K562 (cell line): ENCODE measurements around the gene STUB1. TPM values are rescaled to one million over a fixed set of nuclear protein-coding genes. Genes with fewer than 3 reads are reported as not detected.

ENCODE experiments used
- ADNP ChIP-seq: fragments of 200-800 bp; sonication (Bioruptor generic); IDR thresholded peaks from 2 replicates; pipeline ENCODE4 v1.6.1; 2016; ENCODE audit warnings: missing genetic modification characterization, missing compliant biosample characterization
- BDP1 ChIP-seq: IDR thresholded peaks from 3 replicates; pipeline ENCODE4 v1.6.1; 2011; ENCODE audit not compliant: insufficient read length, insufficient read depth
- CBX5 ChIP-seq: IDR thresholded peaks from 2 replicates; pipeline ENCODE4 v1.6.1; 2014; ENCODE audit warnings: low read depth, borderline replicate concordance
- CHCHD3 ChIP-seq: fragments of 250-450 bp; sonication (Bioruptor Pico); IDR thresholded peaks from 2 replicates; pipeline ENCODE4 v2.1.2; 2022; ENCODE audit warnings: mild to moderate bottlenecking
- DPF2 ChIP-seq: fragments of 450-650 bp; IDR thresholded peaks from 2 replicates; pipeline ENCODE4 v1.6.1; 2016
- IRF2 ChIP-seq: sonication (generic); formaldehyde crosslinking; IDR thresholded peaks from 2 replicates; pipeline ENCODE4 v1.8.1; 2022; ENCODE audit warnings: mild to moderate bottlenecking, missing genetic modification reagents
- KDM5B ChIP-seq: fragments of 200-600 bp; sonication (generic); IDR thresholded peaks from 2 replicates; pipeline ENCODE4 v1.6.1; 2012; ENCODE audit warnings: low read depth, mild to moderate bottlenecking, moderate library complexity, low read length, control low read depth, inconsistent platforms; ENCODE audit not compliant: insufficient replicate concordance
- L3MBTL2 ChIP-seq: fragments of 450-650 bp; IDR thresholded peaks from 2 replicates; pipeline ENCODE4 v1.6.1; 2016; ENCODE audit warnings: mild to moderate bottlenecking, moderate library complexity
- MCM2 ChIP-seq: fragments of 450-650 bp; IDR thresholded peaks from 2 replicates; pipeline ENCODE4 v1.6.1; 2017; ENCODE audit warnings: low read depth, mild to moderate bottlenecking
- MEF2D ChIP-seq: conservative IDR thresholded peaks from 2 replicates; pipeline ENCODE4 v1.6.1; 2016; ENCODE audit warnings: low read depth, missing genetic modification characterization, missing compliant biosample characterization
- MTA2 ChIP-seq: fragments of 450-650 bp; IDR thresholded peaks from 2 replicates; pipeline ENCODE4 v1.6.1; 2016; ENCODE audit warnings: low read depth
- NFE2L1 ChIP-seq: fragments of 450-650 bp; IDR thresholded peaks from 2 replicates; pipeline ENCODE4 v1.6.1; 2016; ENCODE audit warnings: missing genetic modification characterization, low read depth, mild to moderate bottlenecking, missing compliant biosample characterization, moderate library complexity, borderline replicate concordance
- POLR2AphosphoS2 ChIP-seq: IDR thresholded peaks from 2 replicates; pipeline ENCODE4 v1.6.1; 2012; ENCODE audit warnings: low read length, improper control_type of control experiment
- POLR2B ChIP-seq: fragments of 450-650 bp; IDR thresholded peaks from 2 replicates; pipeline ENCODE4 v1.6.1; 2018; ENCODE audit warnings: low read depth; ENCODE audit not compliant: partially characterized antibody
- PURB ChIP-seq: sonication (generic); formaldehyde crosslinking; IDR thresholded peaks from 2 replicates; pipeline ENCODE4 v1.9.0; 2021; ENCODE audit warnings: low read depth, mild to moderate bottlenecking, missing genetic modification reagents
- SNAPC5 ChIP-seq: fragments of 250-450 bp; sonication (Bioruptor Pico); IDR thresholded peaks from 2 replicates; pipeline ENCODE4 v1.8.0; 2021; ENCODE audit warnings: moderate library complexity, mild to moderate bottlenecking, inconsistent platforms
- SPI1 ChIP-seq: IDR thresholded peaks from 2 replicates; pipeline ENCODE4 v1.6.1; 2011; ENCODE audit warnings: low read depth, low read length, control low read depth, borderline replicate concordance
- SRSF7 ChIP-seq: fragments of 200-400 bp; formaldehyde crosslinking; optimal IDR thresholded peaks from 2 replicates; pipeline ENCODE3; 2017; ENCODE audit warnings: mild to moderate bottlenecking, low read depth, low read length
- SUPT5H ChIP-seq: fragments of 450-650 bp; IDR thresholded peaks from 2 replicates; pipeline ENCODE4 v1.6.1; 2016
- TRIM24 ChIP-seq, 2 experiments: fragments of 450-650 bp; IDR thresholded peaks; 2 replicates each; pipeline ENCODE4 v1.6.1; 2016
- TSC22D4 ChIP-seq: fragments of 450-650 bp; IDR thresholded peaks from 2 replicates; pipeline ENCODE4 v1.6.1; 2016; ENCODE audit warnings: missing genetic modification characterization, missing biosample characterization, control low read depth
- ZEB2 ChIP-seq: fragments of 450-650 bp; IDR thresholded peaks from 2 replicates; pipeline ENCODE4 v1.6.1; 2016
- ZFX ChIP-seq: sonication (generic); formaldehyde crosslinking; IDR thresholded peaks from 2 replicates; pipeline ENCODE4 v1.8.0; 2022; ENCODE audit warnings: mild to moderate bottlenecking, missing genetic modification reagents, moderate library complexity
- ZKSCAN1 ChIP-seq: fragments of 150-350 bp; IDR thresholded peaks from 2 replicates; pipeline ENCODE4 v1.6.1; 2016; ENCODE audit warnings: low read depth, low read length
- ZNF140 ChIP-seq: fragments of 250-450 bp; sonication (Bioruptor Pico); IDR thresholded peaks from 2 replicates; pipeline ENCODE4 v1.8.0; 2021; ENCODE audit warnings: moderate library complexity, mild to moderate bottlenecking, inconsistent platforms
- ZNF639 ChIP-seq, 2 experiments: fragments of 200-800 bp in 1 of 2; sonication (Bioruptor generic) in 1 of 2; sonication (generic) in 1 of 2; formaldehyde crosslinking in 1 of 2; IDR thresholded peaks in 1 of 2; conservative IDR thresholded peaks in 1 of 2; 2 replicates each; pipeline versions ENCODE4 v1.5.0 to v1.6.1; 2016 to 2020; ENCODE audit warnings: missing compliant biosample characterization in 1 of 2, missing genetic modification characterization in 1 of 2, missing genetic modification reagents in 1 of 2
- ZNF695 ChIP-seq: fragments of 450-650 bp; formaldehyde crosslinking; IDR thresholded peaks from 2 replicates; pipeline ENCODE4 v1.4.0; 2020; ENCODE audit warnings: mild to moderate bottlenecking, moderate library complexity
- ZNF696 ChIP-seq: fragments of 250-450 bp; sonication (Bioruptor Pico); conservative IDR thresholded peaks from 2 replicates; pipeline ENCODE4 v1.4.0; 2020; ENCODE audit warnings: mild to moderate bottlenecking, moderate library complexity
- ZNF717 ChIP-seq: fragments of 250-450 bp; sonication (Bioruptor Pico); IDR thresholded peaks from 2 replicates; pipeline ENCODE4 v1.5.0; 2021
- ZNF766 ChIP-seq: fragments of 200-800 bp; sonication (Bioruptor generic); conservative IDR thresholded peaks from 2 replicates; pipeline ENCODE4 v1.6.1; 2016; ENCODE audit warnings: missing genetic modification characterization, missing compliant biosample characterization
- ZSCAN32 ChIP-seq: fragments of 450-650 bp; formaldehyde crosslinking; IDR thresholded peaks from 2 replicates; pipeline ENCODE4 v1.4.0; 2020; ENCODE audit warnings: mild to moderate bottlenecking, moderate library complexity
- polyA plus RNA-seq, 8 experiments: library from polyadenylated mRNA; depleted of rRNA in 4 of 8; stranded (reverse) in 5 of 8; unstranded in 3 of 8; fragments of >200 nt; fragmentation: Nextera tagmentation in 2 of 8; fragmentation: Illumina TruSeq in 1 of 8; extraction: Ambion mirVana in 2 of 8; extraction: Trizol in 1 of 8; gene quantifications; 2 replicates each; pipeline versions ENCODE4 v1.2.1 to v1.2.3, GENCODE V29; 2011 to 2014; ENCODE audit warnings: inconsistent platforms in 1 of 8, missing spikeins in 1 of 8
- total RNA-seq, 7 experiments: library from RNA; depleted of rRNA in 6 of 7; stranded (reverse); fragments of >200 nt in 6 of 7; fragmentation: Illumina TruSeq in 2 of 7; extraction: Trizol in 2 of 7; gene quantifications; 2 replicates each; pipeline versions ENCODE4 v1.2.1 to v1.2.3, GENCODE V29; 2011 to 2021; ENCODE audit warnings: low replicate concordance in 1 of 7

STUB1 gene
- total and polyA plus RNA-seq, 9 of the 15 experiments (the other 6 are each of a cell fraction or from before 2014, with no cell fraction given): 10.6 to 251 (median 152) TPM

- TF ChIP-seq PURB (no peak), KDM5B (peak; percentile 93), TRIM24 (IDR thresholded peaks at IDR 0.05) (no peak), ZNF717 (CRISPR knock-in tag) (no peak), ADNP (tag) (no peak), CHCHD3 (no peak), ZNF140 (no peak), CBX5 (no peak), SPI1 (no peak), ZNF766 (0 out of 2 replicates have a peak, but pooled peaks have one; percentile 44), ZNF695 (CRISPR knock-in tag) (no peak), ZKSCAN1 (no peak), MCM2 (no peak), NFE2L1 (no peak), L3MBTL2 (peak; percentile 48), IRF2 (CRISPR knock-in tag) (no peak), ZNF639 (CRISPR knock-in tag; conservative IDR thresholded peaks at IDR 0.05 in 1 of 2, IDR thresholded peaks at IDR 0.05 in 1 of 2) (no peak; a peak in 1 of 4 replicates), SNAPC5 (no peak), MTA2 (no peak), TSC22D4 (tag) (no peak), POLR2B (peak; percentile 63), BDP1 (no peak), ZNF696 (CRISPR knock-in tag) (no peak), POLR2AphosphoS2 (no peak), SUPT5H (peak; percentile 84), DPF2 (no peak), ZEB2 (no peak), SRSF7 (no peak), MEF2D (tag) (no peak), ZSCAN32 (CRISPR knock-in tag) (no peak), ZFX (CRISPR knock-in tag) (peak; percentile 74)
Observed at GRCh38 chr16:641326-642188, 38.7 kb upstream of the STUB1 start, which contains the start of gene MCRIP2 (continued).
